Activated CD8-positive, alpha-beta T cell treated with anti-CD3 and anti-CD28 coated beads for 36 hours (primary cell): ENCODE measurements around the gene PTPN20. TPM values are rescaled to one million over a fixed set of nuclear protein-coding genes. Genes with fewer than 3 reads are reported as not detected.

Source experiments
- ATAC-seq: fragments of 200-7000 bp; cut with Tn5 transposase; one replicate; pipeline ENCODE4 v1.10.0; 2021; ENCODE audit warnings: mild to moderate bottlenecking, moderate library complexity
- CTCF ChIA-PET: fragments of 350-600 bp; sonication (Branson Sonifier 250); formaldehyde crosslinking; loops from one replicate; lab custom pipeline; 2021; ENCODE audit warnings: antibody characterized with exemption; lab: Charles Lee
- POLR2A ChIA-PET: fragments of 350-600 bp; sonication (Branson Sonifier 250); formaldehyde crosslinking; loops from one replicate; lab custom pipeline; 2021; ENCODE audit warnings: antibody characterized with exemption; lab: Charles Lee
- DNase-seq: peaks from one replicate; pipeline ENCODE4 v3.0.0-alpha.2; 2020
- H3K27ac Mint-ChIP-seq: one replicate; pipeline ENCODE4 v1.8.0; 2021; ENCODE audit warnings: mild to moderate bottlenecking, mixed read lengths
- H3K27me3 Mint-ChIP-seq: one replicate; pipeline ENCODE4 v1.8.0; 2021; ENCODE audit warnings: mixed read lengths
- H3K36me3 Mint-ChIP-seq: one replicate; pipeline ENCODE4 v1.8.0; 2021; ENCODE audit warnings: low read depth, mixed read lengths
- H3K4me1 Mint-ChIP-seq: one replicate; pipeline ENCODE4 v1.8.0; 2021; ENCODE audit warnings: low read depth, mixed read lengths
- H3K4me3 Mint-ChIP-seq: one replicate; pipeline ENCODE4 v1.8.0; 2021; ENCODE audit warnings: mild to moderate bottlenecking, moderate library complexity, mixed read lengths
- H3K9me3 Mint-ChIP-seq: one replicate; pipeline ENCODE4 v1.8.0; 2021; ENCODE audit warnings: mixed read lengths
- CTCF ChIP-seq: fragments of 200-600 bp; IDR thresholded peaks from one replicate; pipeline ENCODE4 v1.8.0; 2022; ENCODE audit warnings: antibody characterized with exemption, mild to moderate bottlenecking
- intact Hi-C: fragments of 100-400 bp; cut with micrococcal nuclease; formaldehyde crosslinking; loops from one replicate; pipeline ENCODE4 v1.10.0; 2022
- total RNA-seq, 2 experiments: library from RNA; stranded (reverse); gene quantifications; one replicate each; pipeline ENCODE4 v1.2.3, GENCODE V29; 2021

The PTPN20 gene
- total RNA-seq, 2 experiments from 2014 or later = 0.11 to 0.47 TPM

GRCh38 chr10:47018026-47018735 is 107.0 kb downstream of the PTPN20 start:
- Mint-ChIP-seq H3K4me1 (no peaks in the 10 kb centered on the region), H3K4me3 (no peak overlapping the region), H3K9me3 (no peaks in the 10 kb centered on the region), H3K27ac (no peak overlapping the region), H3K27me3 (no peaks in the 10 kb centered on the region), H3K36me3 (no peaks in the 10 kb centered on the region)
- ChIA-PET CTCF (interaction anchor here (1.5 kb wide), 1 partner anchor 323 kb away, joined by 4 read pairs; no protein-coding TSS in a partner anchor), POLR2A (no interaction called here)
- intact Hi-C loops = no loop called here
- ATAC-seq (no peak), DNase-seq (no peak)
- no peak for TF ChIP-seq CTCF

- no peaks in the 10 kb centered on the region for H3K27me3 Mint-ChIP-seq
- H3K27ac Mint-ChIP-seq = no peak overlapping the region
- ChIA-PET POLR2A (no interaction called here), CTCF (interaction anchor here (1.5 kb wide), 1 partner anchor 321 kb away, joined by 4 read pairs; no protein-coding TSS in a partner anchor)
- ATAC-seq = no peak
- no peaks in the 10 kb centered on the region for H3K36me3 Mint-ChIP-seq
- no peak overlapping the region for H3K4me3 Mint-ChIP-seq
- no peak for DNase-seq
- intact Hi-C loops = no loop called here
- no peak for TF ChIP-seq CTCF
- no peaks in the 10 kb centered on the region for H3K9me3 Mint-ChIP-seq
- H3K4me1 Mint-ChIP-seq = no peaks in the 10 kb centered on the region
Measured at GRCh38 chr10:47019155-47020145, 108.2 kb downstream of the PTPN20 start.

GRCh38 chr10:47020471-47020870 is 109.2 kb downstream of the PTPN20 start:
- H3K9me3 Mint-ChIP-seq = no peaks in the 10 kb centered on the region
- H3K36me3 Mint-ChIP-seq = no peaks in the 10 kb centered on the region
- ATAC-seq (no peak), DNase-seq (no peak)
- ChIA-PET CTCF (interaction anchor here (2.9 kb wide), 1 partner anchor 321 kb away, joined by 10 read pairs; no protein-coding TSS in a partner anchor), POLR2A (no interaction called here)
- H3K4me3 Mint-ChIP-seq = no peak overlapping the region
- peaks cover 2% of the 10 kb centered on the region for H3K4me1 Mint-ChIP-seq
- no peak for TF ChIP-seq CTCF
- no peaks in the 10 kb centered on the region for H3K27me3 Mint-ChIP-seq
- intact Hi-C loops = no loop called here
- no peak overlapping the region for H3K27ac Mint-ChIP-seq

GRCh38 chr10:47021850-47022249 is 110.6 kb downstream of the PTPN20 start:
- DNase-seq = no peak

More at GRCh38 chr10:47021850-47022249, 110.6 kb downstream of the PTPN20 start:
- Mint-ChIP-seq H3K27me3 (no peaks in the 10 kb centered on the region), H3K4me1 (peaks cover 2% of the 10 kb centered on the region), H3K9me3 (no peaks in the 10 kb centered on the region), H3K4me3 (no peak overlapping the region), H3K27ac (no peak overlapping the region), H3K36me3 (no peaks in the 10 kb centered on the region)
- CTCF ChIA-PET = interaction anchor here (1.3 to 2.9 kb wide), 2 partner anchors 289 to 319 kb away, joined by 5 to 10 read pairs; no protein-coding TSS in a partner anchor
- no peak for ATAC-seq
- TF ChIP-seq CTCF = no peak
- POLR2A ChIA-PET = no interaction called here
- intact Hi-C loops = no loop called here
